Stimulated activated CD4-positive, alpha-beta T cell treated with anti-CD3 and anti-CD28 coated beads, Interleukin-12 subunit alpha, Interleukin-12 subunit beta, amount 100 ng/mL, for 24 hours (primary cell): ENCODE results near the gene STK11.
"Not testable (repeated sequence)": the region's sequence is repeated elsewhere in the genome, so short reads cannot be mapped to it uniquely, and the experiment has no call there.

Experiments used
- DNase-seq, 2 experiments: peaks; one replicate each; pipeline ENCODE4 v3.0.0-alpha.2; 2020; ENCODE audit warnings: low read depth in 2 of 2

STK11 gene

DNA sequence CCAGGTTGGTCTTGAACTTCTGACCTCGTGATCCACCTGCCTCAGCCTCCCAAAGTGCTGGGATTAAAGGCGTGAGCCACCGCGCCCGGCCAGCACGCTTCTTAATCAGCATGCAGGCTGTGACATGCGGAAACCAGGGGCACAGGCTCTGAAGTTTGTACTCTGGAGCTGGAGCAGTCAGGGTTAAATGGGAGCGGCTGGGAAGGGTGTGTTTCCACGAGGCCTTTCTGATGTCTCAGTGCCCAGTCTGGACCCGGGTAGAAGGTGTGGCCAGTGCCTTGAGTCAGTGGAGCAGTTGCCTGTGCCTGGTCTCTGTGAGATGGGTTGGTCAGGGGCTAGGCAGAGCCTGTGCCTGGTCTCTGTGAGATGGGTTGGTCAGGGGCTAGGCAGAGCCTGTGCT, 3.3 kb downstream of the STK11 start:
- DNase-seq: not testable (repeated sequence)

GRCh38 chr19:1210227-1210538, 4.6 kb downstream of the STK11 start:
- DNase-seq: no peak

- no peak for DNase-seq
These were observed 6.1 kb downstream of the STK11 start for GRCh38 chr19:1211494-1212234.

- peak in 1 of 2 experiments; percentile 48 for DNase-seq
These were observed 8.1 kb downstream of the STK11 start for GRCh38 chr19:1213391-1214286.

GRCh38 chr19:1214299-1214861, 8.8 kb downstream of the STK11 start:
- no peak for DNase-seq

- DNase-seq: no peak
These were observed 9.5 kb downstream of the STK11 start for GRCh38 chr19:1214862-1215731.

DNA sequence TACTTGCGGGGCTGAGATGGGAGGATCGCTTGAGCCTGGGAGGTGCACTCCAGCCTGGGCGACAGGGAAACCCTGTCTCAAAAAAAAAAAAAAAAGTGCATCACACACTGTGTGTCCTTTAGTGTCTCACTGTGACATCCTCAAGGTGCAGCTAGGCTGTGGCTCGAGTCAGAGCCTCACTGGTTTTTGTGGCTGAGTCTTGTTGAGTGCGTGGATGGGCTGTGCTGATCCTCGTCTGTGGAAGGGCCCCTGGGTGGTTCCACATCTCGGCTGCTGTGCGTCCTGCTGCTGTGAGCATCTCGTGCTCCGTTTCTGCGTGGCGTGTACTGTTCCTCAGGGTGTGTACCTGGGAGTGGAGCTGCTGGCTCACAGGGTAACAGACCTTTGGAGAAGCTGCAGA, 11.2 kb downstream of the STK11 start:
- DNase-seq: no peak

DNA sequence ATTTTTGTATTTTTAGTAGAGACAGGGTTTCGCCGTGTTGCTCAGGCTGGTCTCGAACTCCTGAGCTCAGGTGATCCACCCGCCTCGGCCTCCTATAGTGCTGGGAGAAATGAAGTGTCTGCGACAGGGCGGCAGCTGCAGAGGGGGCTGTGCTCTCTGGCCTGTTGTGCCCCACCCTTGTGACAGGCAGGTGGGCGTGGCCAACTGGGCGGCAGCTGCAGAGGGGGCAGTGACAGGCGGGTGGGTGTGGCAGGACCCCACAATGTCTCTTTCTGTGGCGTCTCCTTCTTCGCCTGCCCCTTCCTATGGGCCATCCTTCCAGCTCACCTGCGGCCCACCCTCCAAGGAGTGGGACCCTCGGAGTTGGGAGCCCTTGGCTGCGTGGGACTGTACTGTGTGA, 11.8 kb downstream of the STK11 start:
- DNase-seq: no peak

DNA sequence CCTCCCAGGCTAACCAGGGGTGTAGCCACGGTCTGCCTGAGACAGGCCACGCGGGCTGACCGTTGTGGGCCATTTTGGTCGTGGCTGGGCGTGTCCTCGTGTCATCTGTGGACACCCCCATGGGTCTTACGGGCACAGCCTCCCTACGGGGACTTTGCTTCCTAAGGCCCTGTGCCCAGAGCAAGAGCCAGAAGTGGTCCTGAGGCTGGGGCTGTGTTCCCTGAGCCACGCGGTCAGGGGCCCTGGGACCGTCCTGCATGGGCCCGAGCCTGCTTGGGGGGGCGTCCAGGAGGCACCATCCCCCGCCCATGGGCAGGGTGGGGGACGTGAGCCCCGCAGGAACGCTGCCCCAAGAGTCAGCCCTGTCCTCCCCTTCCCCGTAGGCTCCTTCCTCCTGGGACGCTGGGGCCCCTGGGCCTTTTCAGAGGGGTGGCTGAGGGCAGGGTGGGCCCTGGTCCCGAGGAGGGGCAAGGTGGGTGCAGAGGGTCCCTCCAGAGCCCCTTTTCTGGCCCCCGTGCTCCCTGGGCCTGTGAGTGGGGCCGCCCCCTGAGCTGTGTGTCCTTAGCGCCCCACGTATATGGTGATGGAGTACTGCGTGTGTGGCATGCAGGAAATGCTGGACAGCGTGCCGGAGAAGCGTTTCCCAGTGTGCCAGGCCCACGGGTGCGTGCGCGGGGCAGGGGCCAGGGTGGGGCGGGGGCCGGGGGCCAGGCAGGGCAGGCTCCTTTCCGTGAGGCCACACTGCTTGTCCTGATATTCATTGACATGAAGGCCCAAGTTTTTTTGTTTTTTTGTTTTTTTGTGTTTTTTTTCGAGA, 13.4 kb downstream of the STK11 start:
- DNase-seq: no peak

- DNase-seq: no peak
These were observed 14.4 kb downstream of the STK11 start for GRCh38 chr19:1219786-1220476.

DNA sequence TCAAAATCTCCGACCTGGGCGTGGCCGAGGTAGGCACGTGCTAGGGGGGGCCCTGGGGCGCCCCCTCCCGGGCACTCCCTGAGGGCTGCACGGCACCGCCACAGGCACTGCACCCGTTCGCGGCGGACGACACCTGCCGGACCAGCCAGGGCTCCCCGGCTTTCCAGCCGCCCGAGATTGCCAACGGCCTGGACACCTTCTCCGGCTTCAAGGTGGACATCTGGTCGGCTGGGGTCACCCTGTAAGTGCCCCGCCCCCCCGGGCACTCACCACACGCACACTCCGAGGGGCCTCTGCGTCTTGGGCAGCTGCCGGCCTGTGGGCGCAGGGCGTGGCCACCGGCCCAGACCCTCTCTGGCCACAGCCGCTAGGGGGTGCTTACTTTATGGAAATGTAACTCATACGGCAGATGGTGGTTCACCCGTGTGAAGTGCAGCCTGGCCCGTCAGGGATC, 14.9 kb downstream of the STK11 start:
- DNase-seq: no peak

DNA sequence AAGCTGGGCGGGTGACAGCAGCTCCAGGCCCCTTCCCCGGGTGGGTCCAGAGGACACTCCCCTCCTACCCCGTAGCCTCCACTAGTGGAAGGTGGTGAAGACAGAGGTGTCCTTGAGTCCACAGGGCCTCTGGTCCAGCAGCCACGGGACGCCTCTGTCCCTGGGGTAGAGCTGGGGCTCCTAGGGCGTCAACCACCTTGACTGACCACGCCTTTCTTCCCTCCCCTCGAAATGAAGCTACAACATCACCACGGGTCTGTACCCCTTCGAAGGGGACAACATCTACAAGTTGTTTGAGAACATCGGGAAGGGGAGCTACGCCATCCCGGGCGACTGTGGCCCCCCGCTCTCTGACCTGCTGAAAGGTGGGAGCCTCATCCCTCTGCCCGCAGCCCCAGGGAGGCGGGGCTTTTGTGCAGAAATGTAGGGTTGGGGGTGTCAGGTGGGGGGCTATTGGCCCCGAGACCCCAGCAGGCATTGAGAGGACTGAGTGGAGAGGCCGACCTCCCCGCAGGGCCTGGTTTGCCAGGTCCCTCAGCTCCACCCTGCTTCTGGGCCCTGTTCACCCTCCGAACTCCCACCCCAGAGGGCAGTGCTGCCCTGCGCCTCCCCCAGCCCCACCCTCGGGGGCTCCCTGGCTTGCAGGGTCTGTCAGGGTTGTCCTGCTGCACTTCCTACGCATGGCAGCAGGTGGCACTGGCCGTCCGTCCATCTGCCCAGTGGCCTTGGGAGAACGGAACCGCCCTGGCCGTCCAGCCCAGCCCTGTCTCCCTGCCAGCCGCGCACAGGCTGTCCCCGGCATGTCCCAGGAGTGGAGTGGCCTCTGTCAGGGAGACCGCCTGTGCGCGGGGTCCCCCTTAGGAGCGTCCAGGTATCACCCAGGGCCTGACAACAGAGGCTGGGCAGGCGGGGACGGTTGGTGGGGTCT, 15.7 kb downstream of the STK11 start:
- no peak for DNase-seq

- DNase-seq: no peak
These were observed 16.3 kb downstream of the STK11 start for GRCh38 chr19:1221904-1222255.

GRCh38 chr19:1222394-1222793, 16.8 kb downstream of the STK11 start:
- no peak for DNase-seq

GRCh38 chr19:1223018-1223855, 17.7 kb downstream of the STK11 start:
- no peak for DNase-seq

DNA sequence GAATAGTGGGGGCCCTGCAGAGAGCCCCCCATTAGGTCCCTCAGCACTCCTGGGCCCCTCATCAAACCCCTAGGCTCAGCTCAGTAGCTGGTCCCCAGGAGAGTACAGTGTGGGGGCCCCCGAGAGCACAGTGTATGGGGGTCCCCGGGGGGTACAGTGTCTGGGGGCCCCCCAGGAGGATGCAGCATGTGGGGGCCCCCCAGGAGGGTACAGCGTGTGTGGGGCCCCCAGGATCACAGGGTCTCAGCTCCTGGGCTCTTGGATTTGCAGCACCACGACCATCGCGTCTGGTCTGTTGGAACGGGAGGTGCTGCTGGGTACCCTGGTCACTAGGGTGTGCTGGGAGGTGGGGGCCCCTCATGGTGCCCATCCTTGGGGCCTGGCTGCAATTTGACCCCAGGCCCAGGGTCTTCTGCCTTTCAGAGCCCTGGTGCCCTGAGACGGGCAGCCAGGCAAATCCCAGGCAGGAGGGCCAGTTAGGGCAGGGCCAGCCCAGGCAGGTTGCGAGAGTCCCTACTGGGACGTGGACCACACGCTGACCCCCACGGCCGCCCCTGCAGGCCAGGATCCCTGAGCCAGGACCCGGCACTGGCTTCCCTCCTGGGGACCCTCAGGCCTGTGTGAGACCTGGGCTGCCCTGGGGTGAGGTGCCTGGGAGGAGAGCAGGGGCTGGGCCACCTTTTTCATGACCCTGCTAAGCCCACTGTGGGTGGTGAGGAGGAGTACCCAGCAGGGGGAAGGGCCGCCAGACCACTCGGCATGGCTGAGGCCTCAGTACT, 18.7 kb downstream of the STK11 start:
- no peak for DNase-seq

DNA sequence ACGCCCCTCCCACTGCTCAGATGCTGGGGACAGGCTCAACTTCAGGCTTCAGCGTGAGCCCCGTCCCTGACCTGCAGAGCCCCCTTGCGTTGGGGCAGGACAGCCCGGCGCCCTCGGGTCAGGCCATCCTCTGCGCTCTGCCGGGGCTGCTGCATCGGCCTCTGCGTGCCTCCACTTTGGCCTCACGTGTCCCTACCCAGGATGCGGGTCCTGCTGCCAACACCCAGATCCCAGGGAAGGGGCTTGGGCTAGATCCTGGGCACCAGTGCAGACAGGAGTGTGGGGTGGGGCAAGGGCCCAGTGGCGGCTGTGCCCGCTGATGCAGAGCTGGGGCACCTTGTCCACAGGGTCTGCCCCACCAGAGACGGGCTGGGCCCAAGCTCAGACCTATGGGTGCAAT, 19.3 kb downstream of the STK11 start:
- no peak for DNase-seq
